Vagina (tissue), 2 donors: ENCODE measurements around the gene CACNA1D.

Source experiments
- POLR2A ChIP-seq, 2 donors: fragments of 450-650 bp; IDR thresholded peaks; one replicate each; pipeline ENCODE4 v1.6.1; 2017; ENCODE audit warnings: antibody characterized with exemption in 2 of 2, mild to moderate bottlenecking in 2 of 2, moderate library complexity in 2 of 2
- TF ChIP-seq, protein P1 (sequence below), 3 experiments: fragments of 450-650 bp in 2 of 3; fragments of 200-600 bp in 1 of 3; sonication (generic) in 1 of 3; IDR thresholded peaks; one replicate each; pipeline ENCODE4 v1.5.1; 2017 to 2019; ENCODE audit warnings: antibody characterized with exemption in 3 of 3, mild to moderate bottlenecking in 2 of 3, moderate library complexity in 2 of 3

DNA sequence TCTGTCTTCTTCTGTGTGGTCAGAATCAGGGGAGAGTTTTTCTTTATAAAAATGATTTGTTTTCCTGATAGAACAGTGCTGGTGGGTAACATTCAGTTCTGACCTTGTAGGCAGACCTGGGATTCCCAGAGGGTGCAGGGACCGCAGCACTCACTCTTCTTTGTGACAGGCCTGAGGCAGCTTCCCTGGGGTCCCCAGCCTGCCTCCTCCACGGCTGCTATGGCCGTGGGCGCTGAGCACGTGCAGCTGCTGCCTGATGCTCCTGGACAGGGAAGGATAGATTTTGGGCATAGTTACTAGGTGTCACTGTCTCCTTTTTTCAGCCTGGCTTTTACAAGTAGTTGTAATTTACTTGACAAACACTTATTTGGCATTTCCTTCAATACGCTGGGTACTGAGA lies 39.1 kb downstream of the CACNA1D start:
- TF ChIP-seq, protein P1, sequence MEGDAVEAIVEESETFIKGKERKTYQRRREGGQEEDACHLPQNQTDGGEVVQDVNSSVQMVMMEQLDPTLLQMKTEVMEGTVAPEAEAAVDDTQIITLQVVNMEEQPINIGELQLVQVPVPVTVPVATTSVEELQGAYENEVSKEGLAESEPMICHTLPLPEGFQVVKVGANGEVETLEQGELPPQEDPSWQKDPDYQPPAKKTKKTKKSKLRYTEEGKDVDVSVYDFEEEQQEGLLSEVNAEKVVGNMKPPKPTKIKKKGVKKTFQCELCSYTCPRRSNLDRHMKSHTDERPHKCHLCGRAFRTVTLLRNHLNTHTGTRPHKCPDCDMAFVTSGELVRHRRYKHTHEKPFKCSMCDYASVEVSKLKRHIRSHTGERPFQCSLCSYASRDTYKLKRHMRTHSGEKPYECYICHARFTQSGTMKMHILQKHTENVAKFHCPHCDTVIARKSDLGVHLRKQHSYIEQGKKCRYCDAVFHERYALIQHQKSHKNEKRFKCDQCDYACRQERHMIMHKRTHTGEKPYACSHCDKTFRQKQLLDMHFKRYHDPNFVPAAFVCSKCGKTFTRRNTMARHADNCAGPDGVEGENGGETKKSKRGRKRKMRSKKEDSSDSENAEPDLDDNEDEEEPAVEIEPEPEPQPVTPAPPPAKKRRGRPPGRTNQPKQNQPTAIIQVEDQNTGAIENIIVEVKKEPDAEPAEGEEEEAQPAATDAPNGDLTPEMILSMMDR (IDR thresholded peaks at IDR 0.05) = no peak
- no peak for TF ChIP-seq POLR2A (IDR thresholded peaks at IDR 0.05)
